ENCODE measurements around the gene NHLRC1. TPM values are rescaled to one million over a fixed set of nuclear protein-coding genes. Genes with fewer than 3 reads are reported as not detected.

NHLRC1 gene
- total RNA-seq, 1 donor from 2014 or later = 2.9 TPM

DNA sequence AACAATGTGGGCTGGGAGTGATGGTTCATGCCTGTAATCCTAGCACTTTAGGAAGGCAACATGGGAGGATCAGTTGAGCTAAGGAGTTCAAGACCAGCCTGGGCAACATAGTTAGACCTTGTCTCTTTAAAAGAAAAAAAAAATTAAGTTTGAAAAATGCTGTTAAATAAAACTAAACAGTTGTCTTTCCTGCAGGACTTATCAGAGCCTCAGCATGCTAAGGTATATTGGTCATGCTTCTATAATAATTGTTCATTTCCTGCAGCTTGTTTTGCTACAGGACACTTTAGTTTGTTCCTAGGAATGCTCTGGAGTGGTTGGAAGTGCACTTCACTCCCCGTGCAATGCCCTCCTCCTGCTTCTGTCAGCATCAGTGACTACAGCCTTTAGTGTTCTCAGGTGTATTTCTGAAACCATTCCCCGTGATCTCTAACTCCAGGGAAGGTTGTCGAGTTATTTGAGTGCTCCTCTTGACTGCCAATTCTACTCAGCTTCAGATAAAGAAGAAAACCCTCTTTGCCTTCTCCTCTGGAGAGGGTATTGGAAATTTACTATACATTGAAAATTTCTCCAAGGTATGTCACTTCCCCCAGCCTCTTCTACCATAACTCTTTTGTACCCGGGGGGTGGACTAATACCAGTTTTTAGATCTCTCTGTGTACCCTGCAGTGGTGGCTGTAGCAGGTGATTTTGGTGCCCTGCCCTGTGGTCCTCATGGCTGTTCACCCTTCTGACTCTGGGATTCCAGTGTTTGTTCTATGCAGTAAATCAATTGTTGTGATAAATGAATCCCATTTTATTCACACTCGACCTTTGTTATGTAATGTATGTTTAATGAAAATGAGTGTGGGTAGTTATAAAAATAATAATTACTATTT is 33.8 kb downstream of the NHLRC1 start:
- FAIRE-seq = no peak
- DNase-seq (ENCODE audit: low spot score in 2 of 2) = no peak

DNA sequence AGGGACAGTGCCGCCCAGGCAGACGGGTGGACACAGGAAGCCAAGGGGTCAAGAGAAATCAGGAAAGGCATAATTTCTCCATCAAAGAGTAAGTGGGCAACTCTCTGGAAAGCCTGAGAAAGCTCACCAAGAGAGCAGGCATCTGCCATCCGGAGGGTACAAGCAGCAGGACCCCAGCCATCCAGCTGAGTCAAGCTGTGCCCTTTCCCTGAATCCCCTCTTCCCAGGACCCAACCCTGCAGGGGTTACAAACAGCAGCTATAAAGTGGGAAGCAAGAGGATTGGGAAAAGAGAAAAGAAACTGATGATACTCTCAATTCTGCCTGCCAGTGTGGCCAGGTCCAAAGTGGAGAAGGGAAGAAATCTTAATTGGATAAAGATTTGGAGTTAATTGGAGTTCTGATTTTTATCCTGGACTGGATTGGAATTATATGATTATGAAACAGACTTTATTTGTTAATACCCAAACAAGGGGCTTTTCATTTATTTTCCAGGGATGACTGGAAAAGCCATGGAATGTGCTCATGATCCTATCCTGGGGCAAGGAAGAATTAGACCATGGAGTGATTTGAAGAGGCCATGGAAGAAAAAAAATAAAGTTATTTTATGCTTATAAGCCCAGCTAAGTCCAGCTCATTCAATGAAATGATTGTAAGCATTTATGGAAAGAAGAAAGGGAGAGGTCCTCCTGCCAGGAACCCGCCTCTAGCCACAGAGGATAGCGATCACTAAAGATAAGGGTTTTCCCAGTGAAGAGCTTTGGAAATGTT is 34.9 kb downstream of the NHLRC1 start:
- FAIRE-seq (no peak), DNase-seq (ENCODE audit: low spot score in 2 of 2) (no peak)

- DNase-seq (ENCODE audit: low spot score in 2 of 2) (no peak), FAIRE-seq (no peak)
These were observed 41.3 kb downstream of the NHLRC1 start for GRCh38 chr6:18081025-18081668.

GRCh38 chr6:18080544-18080943 is 41.9 kb downstream of the NHLRC1 start:
- FAIRE-seq = no peak
- no peak for DNase-seq (ENCODE audit: low spot score in 2 of 2)

GRCh38 chr6:18078866-18079265 is 43.6 kb downstream of the NHLRC1 start:
- FAIRE-seq (no peak), DNase-seq (ENCODE audit: low spot score in 2 of 2) (no peak)

DNA sequence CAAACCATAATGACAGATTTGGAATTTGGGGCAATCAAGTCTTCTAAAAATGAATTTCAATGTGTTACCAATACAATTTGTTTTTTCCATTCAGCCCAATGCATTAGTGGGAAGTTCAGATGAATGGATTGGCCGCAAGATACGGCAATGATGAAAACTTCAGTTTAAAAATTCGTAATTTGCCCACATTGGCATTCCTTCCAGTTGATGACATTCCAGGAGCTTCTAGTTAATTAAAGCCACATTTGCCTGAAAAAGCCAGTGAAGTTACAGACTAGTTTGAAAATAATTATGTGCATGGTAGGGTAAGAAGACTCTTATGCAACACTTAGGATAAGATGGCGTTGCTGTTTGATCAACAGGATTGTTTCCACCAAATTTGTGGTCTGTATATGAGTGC is 46.2 kb downstream of the NHLRC1 start:
- no peak for DNase-seq (ENCODE audit: low spot score in 2 of 2)
- FAIRE-seq = no peak

DNA sequence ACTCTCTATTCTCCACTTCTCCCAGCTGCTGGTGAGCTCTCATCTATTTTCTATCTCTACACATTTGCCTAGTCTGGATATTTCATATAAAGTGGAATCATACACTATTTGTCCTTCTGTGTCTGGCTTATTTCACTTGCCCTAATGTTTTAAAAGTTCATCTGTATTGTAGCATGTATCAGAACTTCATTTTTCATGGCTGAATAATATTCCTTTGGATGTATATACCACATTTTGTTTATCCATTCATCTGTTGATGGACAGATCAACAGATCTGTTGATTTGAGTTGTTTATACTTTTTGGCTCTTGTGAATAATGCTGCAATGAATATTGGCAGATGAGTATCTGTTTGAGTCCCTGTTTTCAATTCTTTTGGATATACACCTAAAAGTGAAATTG is 49.6 kb downstream of the NHLRC1 start:
- DNase-seq (ENCODE audit: low spot score in 2 of 2) = no peak

GRCh38 chr6:18070486-18070885 is 52.0 kb downstream of the NHLRC1 start:
- no peak for DNase-seq (ENCODE audit: low spot score in 2 of 2)
- FAIRE-seq = no peak

More for the DNA sequence above, 49.6 kb downstream of the NHLRC1 start:
- FAIRE-seq = no peak

Other genes starting within 250 kb of the NHLRC1 start
- 16.3 TPM for gene KIF13A, start 135.0 kb downstream of the NHLRC1 start, total RNA-seq
- gene TPMT, start 32.4 kb upstream of the NHLRC1 start, total RNA-seq = 8.2 TPM
- 36.3 TPM for gene KDM1B, start 32.7 kb upstream of the NHLRC1 start, total RNA-seq
- 157 TPM for gene DEK, start 141.9 kb upstream of the NHLRC1 start, total RNA-seq